Skeletal muscle satellite cell (primary cell): ENCODE results near the gene CTSD.

Experiments used
- H3K27me3 ChIP-seq: 2 replicates; pipeline ENCODE4 v1.7.0; 2013; ENCODE audit warnings: low read length; ENCODE audit not compliant: control insufficient read depth, insufficient read depth
- H3K36me3 ChIP-seq: 2 replicates; pipeline ENCODE4 v1.7.0; 2013; ENCODE audit warnings: mild to moderate bottlenecking, control low read depth, low read length; ENCODE audit not compliant: insufficient read depth
- H3K4me1 ChIP-seq: 2 replicates; pipeline ENCODE4 v1.7.0; 2013; ENCODE audit warnings: low read length; ENCODE audit not compliant: control insufficient read depth, insufficient read depth
- H3K4me2 ChIP-seq: 2 replicates; pipeline ENCODE4 v1.7.0; 2013; ENCODE audit warnings: mild to moderate bottlenecking, low read length
- H3K4me3 ChIP-seq: 2 replicates; pipeline ENCODE4 v1.7.0; 2013; ENCODE audit warnings: low read length
- H3K9ac ChIP-seq: 2 replicates; pipeline ENCODE4 v1.7.0; 2013; ENCODE audit warnings: mild to moderate bottlenecking, low read depth, low read length, moderate library complexity
- H3K9me3 ChIP-seq: replicated peaks from 2 replicates; pipeline ENCODE4 v1.7.0; 2013; ENCODE audit warnings: mild to moderate bottlenecking, control low read depth, low read length

Gene CTSD

GRCh38 chr11:1757861-1758610, 5.7 kb downstream of the CTSD start:
- H3K9ac ChIP-seq = no peak overlapping the region
- H3K27me3 ChIP-seq = no peaks in the 10 kb centered on the region
- H3K4me2 ChIP-seq = no peak overlapping the region
- H3K4me3 ChIP-seq = no peak overlapping the region
- no peaks in the 10 kb centered on the region for H3K9me3 ChIP-seq
- H3K36me3 ChIP-seq = peaks cover 58% of the 10 kb centered on the region
- peaks cover 40% of the 10 kb centered on the region for H3K4me1 ChIP-seq

- H3K27me3 ChIP-seq = no peaks in the 10 kb centered on the region
- no peak overlapping the region for H3K9ac ChIP-seq
- no peaks in the 10 kb centered on the region for H3K9me3 ChIP-seq
- no peak overlapping the region for H3K4me2 ChIP-seq
- H3K4me3 ChIP-seq = no peak overlapping the region
- peaks cover 66% of the 10 kb centered on the region for H3K36me3 ChIP-seq
- peaks cover 35% of the 10 kb centered on the region for H3K4me1 ChIP-seq
These were observed 6.6 kb downstream of the CTSD start for GRCh38 chr11:1756791-1757771.

- no peak overlapping the region for H3K9ac ChIP-seq
These were observed 7.8 kb downstream of the CTSD start for GRCh38 chr11:1755692-1756561.

GRCh38 chr11:1755344-1755691, 8.4 kb downstream of the CTSD start:
- Histone ChIP-seq H3K4me3 (no peak overlapping the region), H3K4me2 (no peak overlapping the region), H3K36me3 (peaks cover 60% of the 10 kb centered on the region), H3K4me1 (peaks cover 35% of the 10 kb centered on the region), H3K9ac (no peak overlapping the region), H3K9me3 (no peaks in the 10 kb centered on the region), H3K27me3 (no peaks in the 10 kb centered on the region)

More at GRCh38 chr11:1755692-1756561, 7.8 kb downstream of the CTSD start:
- Histone ChIP-seq H3K4me1 (peaks cover 35% of the 10 kb centered on the region), H3K4me2 (no peak overlapping the region), H3K27me3 (no peaks in the 10 kb centered on the region), H3K9me3 (no peaks in the 10 kb centered on the region), H3K36me3 (peaks cover 65% of the 10 kb centered on the region), H3K4me3 (no peak overlapping the region)

GRCh38 chr11:1754376-1755150, 9.2 kb downstream of the CTSD start:
- H3K9me3 ChIP-seq = no peaks in the 10 kb centered on the region
- no peak overlapping the region for H3K9ac ChIP-seq
- no peak overlapping the region for H3K4me3 ChIP-seq
- H3K36me3 ChIP-seq = peaks cover 54% of the 10 kb centered on the region
- no peak overlapping the region for H3K4me2 ChIP-seq
- peaks cover 35% of the 10 kb centered on the region for H3K4me1 ChIP-seq
- H3K27me3 ChIP-seq = no peaks in the 10 kb centered on the region

- Histone ChIP-seq H3K4me1 (peaks cover 39% of the 10 kb centered on the region), H3K4me2 (no peak overlapping the region), H3K9ac (no peak overlapping the region)
These were observed 9.8 kb downstream of the CTSD start for GRCh38 chr11:1753929-1754305.

GRCh38 chr11:1753229-1753928, 10.3 kb downstream of the CTSD start:
- H3K4me1 ChIP-seq = peaks cover 37% of the 10 kb centered on the region
- no peaks in the 10 kb centered on the region for H3K9me3 ChIP-seq
- no peak overlapping the region for H3K4me3 ChIP-seq
- no peaks in the 10 kb centered on the region for H3K27me3 ChIP-seq
- no peak overlapping the region for H3K4me2 ChIP-seq
- H3K9ac ChIP-seq = no peak overlapping the region
- peaks cover 43% of the 10 kb centered on the region for H3K36me3 ChIP-seq

More at GRCh38 chr11:1753929-1754305, 9.8 kb downstream of the CTSD start:
- Histone ChIP-seq H3K36me3 (peaks cover 48% of the 10 kb centered on the region), H3K9me3 (no peaks in the 10 kb centered on the region), H3K27me3 (no peaks in the 10 kb centered on the region), H3K4me3 (no peak overlapping the region)

GRCh38 chr11:1752907-1753228, 10.9 kb downstream of the CTSD start:
- Histone ChIP-seq H3K27me3 (no peaks in the 10 kb centered on the region), H3K4me3 (no peak overlapping the region), H3K4me2 (no peak overlapping the region), H3K9me3 (no peaks in the 10 kb centered on the region), H3K9ac (no peak overlapping the region), H3K4me1 (peaks cover 33% of the 10 kb centered on the region), H3K36me3 (peaks cover 39% of the 10 kb centered on the region)

- Histone ChIP-seq H3K4me1 (peaks cover 33% of the 10 kb centered on the region), H3K36me3 (peaks cover 37% of the 10 kb centered on the region), H3K27me3 (no peaks in the 10 kb centered on the region), H3K4me2 (no peak overlapping the region), H3K9me3 (no peaks in the 10 kb centered on the region), H3K4me3 (no peak overlapping the region), H3K9ac (peak overlapping the region; percentile 69)
These were observed 11.5 kb downstream of the CTSD start for GRCh38 chr11:1751999-1752906.
